NCI-H2196 treated with DMSO at 0.1 percent for 48 hours (cell line): ENCODE measurements around the gene TPSAB1.
"Not testable (repeated sequence)": the region's sequence is repeated elsewhere in the genome, so short reads cannot be mapped to it uniquely, and the experiment has no call there.

Experiments
- DNase-seq: peaks from one replicate; lab custom pipeline; 2025; ENCODE audit not compliant: unreplicated experiment; lab: John Stamatoyannopoulos, UW

Gene TPSAB1

GRCh38 chr16:1245452-1246020 lies 5.0 kb downstream of the TPSAB1 start:
- DNase-seq, result no peak

- not testable (repeated sequence) for DNase-seq
Measured at GRCh38 chr16:1247903-1248537, 7.5 kb downstream of the TPSAB1 start.

DNA sequence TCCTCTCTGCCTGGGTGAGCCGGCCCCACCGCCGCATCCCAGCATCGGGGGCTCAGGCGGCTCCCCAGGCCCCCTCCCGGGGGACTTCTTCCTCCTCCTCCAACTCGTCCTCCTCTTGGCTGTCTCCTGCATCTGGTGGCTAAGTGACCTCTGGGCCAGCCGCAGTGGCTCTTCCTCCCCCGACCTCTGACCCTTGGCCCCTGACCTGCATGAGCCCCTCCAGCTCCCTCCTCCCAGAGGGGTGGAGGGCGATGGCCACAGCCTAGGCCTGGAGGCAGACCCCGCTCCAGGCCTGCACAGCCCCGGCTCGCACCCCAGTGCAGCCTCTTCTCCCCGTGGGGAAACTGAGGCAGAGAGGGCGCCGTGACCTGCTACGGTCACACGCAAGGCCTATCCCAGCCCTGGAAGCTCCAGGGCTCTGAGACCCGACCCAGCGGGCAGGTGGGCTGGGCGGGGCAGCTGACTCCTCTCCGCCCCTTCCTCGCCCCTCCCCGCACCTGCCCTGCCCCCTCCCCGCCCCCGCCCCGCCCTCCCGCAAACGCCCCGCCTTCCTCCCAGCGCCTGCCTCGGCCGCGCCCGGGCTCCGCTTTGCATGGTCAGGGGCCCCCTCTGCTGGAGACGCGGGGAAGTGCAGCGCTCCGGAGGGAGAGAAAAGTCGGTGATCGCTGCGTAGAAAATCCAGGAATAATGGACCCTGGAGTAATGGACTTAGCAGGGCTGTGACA lies 8.7 kb downstream of the TPSAB1 start:
- DNase-seq, result not testable (repeated sequence)

DNA sequence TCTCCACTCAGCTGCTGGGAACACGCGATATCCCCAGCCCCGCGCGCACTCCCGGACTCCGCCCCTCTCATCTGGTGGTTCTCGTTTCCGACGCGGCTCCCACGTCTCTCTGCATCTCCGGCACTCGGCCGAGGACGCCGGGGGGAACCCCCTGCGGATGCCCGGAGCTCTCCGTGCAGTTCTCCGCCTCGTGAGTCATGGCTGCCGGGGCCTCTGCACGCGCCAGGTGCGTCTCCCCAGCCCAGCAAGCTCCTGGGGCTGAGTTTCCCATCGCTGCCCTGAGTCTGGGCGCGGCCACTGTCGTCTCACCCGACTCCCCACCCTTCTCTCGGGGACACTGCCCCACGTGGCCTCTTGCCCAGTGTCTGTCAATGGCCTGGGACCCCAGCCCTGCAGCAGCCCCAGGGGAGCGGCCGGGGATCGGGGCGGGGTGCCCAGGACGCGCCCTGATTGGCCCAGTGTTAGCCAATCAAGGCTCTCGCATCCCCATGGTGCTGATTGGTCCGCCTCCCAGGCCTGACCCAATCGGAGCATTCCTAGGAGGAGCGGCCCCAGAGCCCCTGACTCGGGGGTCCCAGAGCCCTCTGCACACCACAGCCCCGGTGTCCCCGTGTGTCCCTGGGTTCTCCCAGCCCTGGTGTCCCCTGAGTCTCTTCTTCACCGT lies 13.3 kb downstream of the TPSAB1 start:
- DNase-seq, result not testable (repeated sequence)

DNA sequence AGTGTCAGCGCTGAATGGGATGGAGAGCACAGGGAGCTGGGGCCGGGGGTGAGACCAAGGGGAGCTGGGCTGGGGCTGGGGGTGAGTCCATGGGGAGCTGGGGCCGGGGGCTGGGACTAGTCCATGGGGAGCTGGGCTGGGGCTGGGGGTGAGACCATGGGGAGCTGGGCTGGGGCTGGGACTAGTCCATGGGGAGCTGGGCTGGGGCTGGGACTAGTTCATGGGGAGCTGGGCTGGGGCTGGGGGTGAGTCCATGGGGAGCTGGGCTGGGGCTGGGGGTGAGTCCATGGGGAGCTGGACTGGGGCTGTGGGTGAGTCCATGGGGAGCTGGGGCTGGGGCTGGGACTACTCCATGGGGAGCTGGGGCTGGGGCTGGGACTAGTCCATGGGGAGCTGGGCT lies 14.3 kb downstream of the TPSAB1 start:
- not testable (repeated sequence) for DNase-seq

DNA sequence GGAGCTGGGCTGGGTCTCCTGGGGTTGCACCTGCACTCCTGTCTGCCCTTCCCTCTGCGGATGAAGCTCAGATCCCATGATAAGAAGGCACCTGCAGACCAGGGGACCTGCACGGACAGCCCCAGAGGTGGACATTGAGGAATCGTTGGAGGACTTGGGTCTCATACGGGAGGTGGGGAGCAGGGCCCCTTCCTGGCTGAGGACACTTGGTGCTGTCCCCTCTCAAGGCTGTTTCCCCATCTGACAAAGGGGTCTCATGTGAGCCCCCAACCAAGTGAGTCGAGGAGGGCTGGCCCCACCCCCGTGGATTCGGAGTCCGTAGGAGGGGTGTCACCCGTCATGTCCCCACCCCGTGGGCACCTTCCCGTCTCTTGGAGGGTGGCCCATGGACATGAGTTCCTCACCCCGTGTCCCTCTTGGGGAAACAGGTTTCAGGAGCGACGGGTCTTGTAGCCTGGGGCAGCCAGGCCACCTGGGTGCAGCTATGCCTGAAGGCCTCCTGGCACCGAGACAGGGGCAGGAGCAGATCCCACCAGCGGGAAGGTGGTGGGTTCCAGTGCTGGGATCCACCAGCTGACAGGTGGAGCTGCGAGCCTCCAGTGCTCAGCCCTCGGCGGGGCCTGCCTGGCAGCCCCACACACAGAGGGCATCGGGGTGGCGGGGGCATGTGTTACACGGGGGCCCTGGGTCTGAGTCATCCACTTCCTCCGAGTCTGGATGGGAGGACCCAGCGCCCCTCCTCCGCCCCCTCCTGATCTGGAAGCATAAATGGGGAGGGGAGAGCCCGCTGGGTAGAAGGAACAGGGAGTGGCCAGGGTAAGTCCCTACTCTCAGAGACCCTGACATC lies 15.0 kb downstream of the TPSAB1 start, which contains the start of gene TPSD1:
TSS of gene TPSD1 (plus strand) at position 794 of the 847 bp plus-strand sequence. CDS start 212 bp downstream, outside the sequence.
- DNase-seq, result not testable (repeated sequence)

DNA sequence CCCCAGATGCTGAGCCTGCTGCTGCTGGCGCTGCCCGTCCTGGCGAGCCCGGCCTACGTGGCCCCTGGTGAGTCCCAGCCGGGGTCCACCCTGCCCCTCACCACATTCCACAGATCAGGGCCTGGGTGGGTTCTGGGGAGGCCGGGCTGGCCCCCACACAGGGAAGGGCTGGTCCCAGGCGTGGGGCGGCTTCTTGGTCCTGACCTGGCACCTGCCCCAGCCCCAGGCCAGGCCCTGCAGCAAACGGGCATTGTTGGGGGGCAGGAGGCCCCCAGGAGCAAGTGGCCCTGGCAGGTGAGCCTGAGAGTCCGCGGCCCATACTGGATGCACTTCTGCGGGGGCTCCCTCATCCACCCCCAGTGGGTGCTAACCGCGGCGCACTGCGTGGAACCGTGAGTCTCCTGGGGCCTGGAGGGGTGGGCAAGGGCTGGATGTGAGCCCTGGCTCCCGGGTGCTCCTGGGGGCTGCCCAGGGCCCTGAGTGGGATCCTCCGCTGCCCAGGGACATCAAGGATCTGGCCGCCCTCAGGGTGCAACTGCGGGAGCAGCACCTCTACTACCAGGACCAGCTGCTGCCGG lies 15.9 kb downstream of the TPSAB1 start:
- DNase-seq, result not testable (repeated sequence)

- no peak for DNase-seq
Measured at GRCh38 chr16:1256874-1257322, 16.4 kb downstream of the TPSAB1 start.

DNA sequence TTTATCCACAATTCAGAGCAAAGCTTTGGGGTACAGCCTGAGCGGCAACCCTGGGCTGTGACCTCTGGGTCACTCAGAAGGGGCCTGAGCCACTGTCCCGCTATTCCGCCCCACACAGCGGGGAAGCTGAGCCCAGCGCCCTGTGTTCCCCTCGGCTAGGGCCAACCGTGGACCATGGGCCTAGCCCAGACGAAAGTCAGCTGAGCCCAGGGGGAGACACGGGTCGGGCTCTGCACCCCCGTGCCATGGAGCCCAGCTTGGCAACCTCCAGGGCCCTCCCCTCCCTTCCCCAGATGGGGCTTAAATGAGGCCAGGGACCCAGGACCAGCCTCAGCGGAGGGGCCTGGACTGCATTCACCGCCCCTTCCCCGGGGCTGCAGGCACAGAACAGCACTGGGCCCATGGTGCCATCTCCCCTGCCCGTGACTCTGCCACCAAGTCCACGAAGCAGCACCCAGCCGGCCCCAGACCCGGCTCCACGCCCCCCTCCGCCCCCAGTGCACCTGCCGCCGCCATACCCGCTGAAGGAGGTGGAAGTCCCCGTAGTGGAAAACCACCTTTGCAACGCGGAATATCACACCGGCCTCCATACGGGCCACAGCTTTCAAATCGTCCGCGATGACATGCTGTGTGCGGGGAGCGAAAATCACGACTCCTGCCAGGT lies 17.2 kb downstream of the TPSAB1 start:
- DNase-seq, result no peak

DNA sequence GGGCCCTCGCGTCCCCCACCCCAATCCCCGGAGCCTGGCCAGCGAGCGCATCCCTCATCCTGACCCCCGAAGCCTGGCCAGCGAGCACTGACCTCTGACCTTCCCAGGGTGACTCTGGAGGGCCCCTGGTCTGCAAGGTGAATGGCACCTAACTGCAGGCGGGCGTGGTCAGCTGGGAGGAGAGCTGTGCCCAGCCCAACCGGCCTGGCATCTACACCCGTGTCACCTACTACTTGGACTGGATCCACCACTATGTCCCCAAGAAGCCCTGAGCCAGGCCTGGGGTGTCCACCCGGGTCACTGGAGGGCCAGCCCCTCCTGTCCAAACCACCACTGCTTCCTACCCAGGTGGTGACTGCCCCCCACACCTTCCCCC lies 17.7 kb downstream of the TPSAB1 start:
- no peak for DNase-seq

- no peak for DNase-seq
Measured at GRCh38 chr16:1258906-1259759, 18.6 kb downstream of the TPSAB1 start.

- no peak for DNase-seq
Measured at GRCh38 chr16:1259760-1260068, 19.2 kb downstream of the TPSAB1 start.

GRCh38 chr16:1260101-1260680 lies 19.7 kb downstream of the TPSAB1 start:
- no peak for DNase-seq

DNA sequence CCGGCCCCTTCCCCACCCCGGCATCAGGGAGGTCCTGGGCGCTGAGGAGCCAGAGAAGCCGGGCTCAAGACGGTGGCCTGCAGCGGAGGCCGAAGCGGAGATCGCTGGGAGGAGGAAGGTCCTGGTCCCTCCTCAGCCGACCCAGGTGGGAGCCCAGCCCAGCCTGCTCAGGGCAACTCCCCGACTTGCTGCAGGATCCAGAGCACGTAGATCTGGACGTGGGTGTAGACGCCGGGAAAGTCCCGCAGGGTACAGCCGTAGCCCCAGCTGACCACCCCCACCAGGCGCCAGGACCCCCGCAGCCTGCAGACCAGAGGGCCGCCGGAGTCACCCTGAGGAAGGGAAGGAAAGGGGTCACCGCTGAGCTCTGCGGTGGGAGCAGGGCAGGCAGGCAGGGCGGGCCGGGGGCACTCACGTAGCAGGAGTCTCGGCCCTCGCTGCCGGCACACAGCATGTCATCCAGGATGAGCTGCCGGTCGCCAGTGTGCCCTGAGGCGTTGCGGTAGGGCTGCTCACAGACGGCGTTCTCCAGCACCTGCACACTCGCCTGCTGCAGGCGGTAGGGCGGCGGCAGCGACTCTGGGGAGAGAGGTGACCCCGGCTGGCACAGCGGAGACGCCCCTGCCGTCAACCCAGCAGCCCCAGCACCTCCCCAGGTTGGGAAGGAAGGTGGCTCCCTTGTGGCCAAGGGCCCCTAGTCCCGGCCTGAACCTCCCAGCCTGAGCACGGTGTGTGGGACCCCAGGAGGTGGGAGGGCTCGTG lies 20.8 kb downstream of the TPSAB1 start:
- DNase-seq, result no peak

- no peak for DNase-seq
Measured at GRCh38 chr16:1262210-1262845, 21.8 kb downstream of the TPSAB1 start.

DNA sequence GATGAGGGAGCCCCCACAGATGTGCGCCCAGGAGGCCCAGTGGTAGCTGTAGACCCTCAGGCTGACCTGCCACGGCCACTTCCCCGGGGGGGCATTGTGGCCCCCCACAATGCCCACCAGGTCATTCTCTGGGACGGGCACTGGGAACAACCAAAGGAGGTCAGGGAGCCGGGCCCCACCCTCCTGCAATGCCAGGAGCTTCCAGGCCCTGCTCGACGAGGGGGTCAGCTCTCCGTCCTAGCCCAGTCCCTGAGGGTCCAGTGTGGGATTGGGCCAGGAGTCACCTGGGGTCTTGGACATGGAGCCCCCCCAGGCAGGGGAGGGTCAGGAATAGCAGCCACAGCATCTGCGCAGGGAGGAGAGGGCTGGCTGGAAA lies 22.3 kb downstream of the TPSAB1 start:
- no peak for DNase-seq

- DNase-seq, result no peak
Measured at GRCh38 chr16:1263591-1264344, 23.3 kb downstream of the TPSAB1 start.
